ENCODE data around the gene HECTD2. TPM values are rescaled to one million over a fixed set of nuclear protein-coding genes. Genes with fewer than 3 reads are reported as not detected.
"Not testable (repeated sequence)": the region's sequence is repeated elsewhere in the genome, so short reads cannot be mapped to it uniquely, and the experiment has no call there.

Gene HECTD2
- total RNA-seq, 2 donors from 2014 or later, result 17.8 to 19.7 TPM

DNA sequence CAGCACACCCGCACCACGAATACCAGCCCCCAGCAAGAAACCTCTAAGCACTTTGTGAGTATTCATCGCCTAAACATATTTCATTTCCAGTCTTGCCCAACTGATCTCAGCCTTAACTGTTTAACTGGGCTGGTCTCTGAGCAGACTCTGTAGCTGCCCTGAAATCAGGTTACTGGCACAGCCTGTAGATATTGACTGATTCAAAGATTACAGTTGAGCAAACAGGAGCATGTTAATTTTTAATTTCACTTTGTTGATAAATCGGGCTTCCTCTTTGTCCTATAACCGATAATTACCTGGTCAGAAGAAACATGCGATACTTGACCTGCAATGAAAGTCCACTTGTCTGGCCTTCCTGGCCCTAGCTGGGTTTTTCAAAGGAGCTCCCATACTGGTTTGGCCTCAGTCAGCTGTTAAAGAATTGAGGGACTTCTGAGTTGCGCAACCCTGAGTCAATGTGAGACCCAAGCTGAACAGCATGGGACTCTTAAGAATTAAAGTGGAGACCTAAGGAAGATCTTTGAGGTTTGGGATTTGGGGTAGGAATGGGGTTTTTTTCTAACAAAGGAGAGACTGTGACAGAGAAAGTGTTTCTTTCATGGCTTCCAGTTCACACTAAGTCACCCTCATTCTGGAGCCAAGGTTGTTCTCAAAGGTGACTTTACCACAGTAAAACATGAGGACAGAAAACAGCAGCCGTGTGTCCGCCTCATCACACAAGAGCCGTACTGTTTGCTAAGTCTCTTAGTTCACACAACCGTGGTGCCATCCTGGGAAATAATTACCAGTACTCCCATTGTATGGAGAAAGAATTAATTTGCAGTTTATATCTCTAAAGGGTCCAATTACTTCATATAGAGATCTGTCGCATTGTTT, 146.8 kb downstream of the HECTD2 start:
- no peak for DNase-seq (ENCODE audit: low spot score)
- intact Hi-C loops (cut with DNase I), result no loop called here

DNA sequence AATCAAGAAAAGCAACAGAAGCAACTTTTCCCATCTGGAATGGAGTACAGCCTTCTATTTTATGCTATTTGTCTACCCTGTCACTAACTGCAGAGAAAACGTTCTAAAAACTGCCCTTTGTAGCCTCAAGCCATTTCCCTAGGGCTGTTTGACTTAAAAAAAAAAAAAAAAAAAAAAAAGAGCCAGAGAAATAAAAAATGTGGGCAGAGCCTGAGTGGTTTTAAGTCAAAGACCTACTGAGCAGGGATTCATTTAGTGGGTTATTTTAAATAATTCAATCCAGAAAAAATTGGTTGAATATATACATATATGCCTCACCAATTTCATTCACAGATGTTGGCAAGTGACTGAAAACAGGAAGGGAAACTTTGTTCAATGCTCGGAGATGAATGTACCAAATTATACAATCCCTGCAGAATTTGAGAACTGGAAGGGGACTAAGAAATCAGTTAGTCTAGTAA, 147.5 kb downstream of the HECTD2 start:
- intact Hi-C loops (cut with DNase I), result no loop called here
- no peak for DNase-seq (ENCODE audit: low spot score)

DNA sequence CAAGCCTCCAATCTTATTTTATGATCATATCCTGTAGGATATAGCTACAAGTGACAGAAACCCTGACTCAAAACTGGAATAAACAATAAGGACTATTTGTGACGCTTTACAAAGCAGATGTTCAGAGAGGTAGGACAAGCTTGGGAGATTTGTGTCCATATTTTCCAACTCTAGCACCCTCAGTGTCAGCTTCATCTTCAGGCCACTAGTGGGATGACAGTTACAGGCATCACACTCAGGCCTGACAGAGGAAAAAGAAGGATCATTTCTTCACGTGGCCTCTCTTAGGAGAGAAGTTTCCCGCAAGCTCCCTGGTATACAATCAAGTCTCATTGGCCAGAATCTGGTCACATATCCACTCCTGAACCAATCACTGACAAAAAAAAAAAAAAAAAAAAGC, 148.3 kb downstream of the HECTD2 start:
- intact Hi-C loops (cut with DNase I), result no loop called here
- DNase-seq (ENCODE audit: low spot score), result no peak

DNA sequence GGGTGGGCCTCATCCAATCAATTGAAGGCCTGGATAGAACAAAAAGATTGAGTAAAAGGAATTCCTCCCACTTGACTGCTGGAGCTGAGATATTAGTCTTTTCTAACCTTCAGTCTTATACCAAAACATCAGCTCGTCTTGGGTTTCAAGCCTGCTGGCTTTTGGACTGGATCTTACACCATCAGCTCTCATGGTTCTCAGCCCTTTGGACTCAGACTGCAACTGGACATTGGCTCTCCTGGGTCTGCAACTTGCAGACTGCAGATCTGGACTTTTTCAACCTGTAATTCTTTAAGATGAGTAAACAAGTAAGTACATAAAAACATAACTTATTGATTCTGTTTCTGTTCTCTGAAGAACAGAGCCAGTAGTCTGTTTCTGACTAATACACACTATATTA, 149.0 kb downstream of the HECTD2 start:
- no peak for DNase-seq (ENCODE audit: low spot score)
- intact Hi-C loops (cut with DNase I), result no loop called here

DNA sequence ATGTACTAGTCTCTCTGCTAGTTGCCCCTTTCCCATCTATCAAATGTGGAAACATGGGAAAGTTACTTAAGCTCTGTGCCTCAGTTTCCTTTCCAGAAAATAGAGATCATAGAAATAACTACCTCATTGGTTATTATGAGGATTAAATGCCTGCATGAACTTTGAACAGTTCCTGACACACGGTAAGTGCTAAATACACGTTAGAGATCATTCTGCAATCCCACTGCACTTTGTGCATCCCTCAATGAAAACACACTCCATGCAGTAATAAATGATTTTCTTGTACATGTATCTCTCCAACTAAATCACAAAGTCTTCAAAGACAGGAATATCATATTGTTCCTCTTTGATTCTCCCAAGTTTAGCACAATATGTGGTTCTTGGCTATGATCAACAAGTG, 149.6 kb downstream of the HECTD2 start:
- intact Hi-C loops (cut with DNase I), result no loop called here
- no peak for DNase-seq (ENCODE audit: low spot score)

DNA sequence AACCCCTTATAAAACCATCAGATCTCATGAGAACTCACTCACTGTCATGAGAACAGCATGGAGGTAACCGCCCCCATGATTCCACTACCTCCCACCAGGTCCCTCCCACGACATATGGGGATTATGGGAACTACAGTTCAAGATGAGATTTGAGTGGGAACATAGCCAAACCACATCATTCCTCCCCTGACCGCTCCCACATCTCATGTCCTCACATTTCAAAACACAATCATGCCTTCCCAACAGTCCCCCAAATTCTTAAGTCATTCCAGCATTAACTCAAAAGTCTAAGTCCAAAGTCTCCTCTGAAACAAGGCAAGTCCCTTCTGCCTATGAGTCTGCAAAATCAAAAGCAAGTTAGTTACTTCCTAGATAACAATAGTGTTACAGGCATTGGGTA, 150.7 kb downstream of the HECTD2 start:
- intact Hi-C loops (cut with DNase I), result not testable (repeated sequence)

DNA sequence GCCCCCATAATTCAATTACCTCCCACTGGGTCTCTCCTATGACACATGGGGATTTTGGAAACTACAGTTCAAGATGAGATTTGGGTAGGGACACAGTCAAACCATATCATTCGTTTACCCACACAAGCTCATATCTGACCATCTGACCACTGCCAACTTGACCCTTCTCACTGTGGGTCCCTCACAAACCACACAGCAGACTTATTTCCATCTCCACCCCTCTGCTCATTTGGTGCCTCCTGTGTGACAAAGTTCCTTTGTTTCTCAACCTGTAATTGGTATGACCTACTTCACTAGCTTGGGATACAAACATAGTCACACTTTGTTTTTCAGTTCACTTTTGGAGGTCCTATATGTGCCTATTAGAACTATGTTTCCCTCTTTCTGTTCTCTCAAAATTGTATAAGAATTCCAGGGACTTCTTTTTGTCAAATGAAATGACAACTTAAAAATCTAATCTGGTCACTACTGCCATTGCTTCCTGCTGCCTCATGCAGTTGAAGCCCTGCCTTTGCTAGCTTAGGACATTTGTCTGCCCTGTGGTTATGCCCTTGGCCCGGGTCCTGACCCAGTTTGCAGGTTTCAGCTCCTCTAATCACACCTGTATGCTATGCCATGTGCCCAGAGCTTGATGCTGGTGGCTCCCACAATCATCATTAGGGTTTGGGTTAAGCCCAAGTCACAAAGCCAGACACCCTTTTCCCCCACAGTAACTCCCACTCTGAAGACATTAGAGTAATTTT, 152.9 kb downstream of the HECTD2 start:
- no peak for DNase-seq (ENCODE audit: low spot score)
- intact Hi-C loops (cut with DNase I), result no loop called here

More for the DNA sequence above, 150.7 kb downstream of the HECTD2 start:
- not testable (repeated sequence) for DNase-seq (ENCODE audit: low spot score)

DNA sequence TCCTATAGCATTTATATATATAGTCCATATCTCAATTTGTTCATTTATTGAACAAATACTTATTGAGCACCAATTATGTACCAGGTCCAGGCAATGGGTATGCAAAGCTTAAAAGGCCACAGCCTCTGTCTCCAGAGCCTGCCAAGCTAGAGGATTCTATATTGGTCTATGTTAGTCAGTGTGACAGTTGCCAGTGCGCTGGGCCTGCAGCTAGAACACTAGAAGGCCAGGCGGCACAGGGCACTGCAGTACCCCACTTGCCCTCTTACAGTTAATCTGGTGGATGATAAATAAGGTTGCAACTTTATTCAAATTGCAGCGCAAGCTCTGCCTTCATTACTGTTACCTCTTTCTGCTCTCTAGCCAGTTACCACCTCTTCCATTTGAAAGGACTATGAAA, 153.9 kb downstream of the HECTD2 start:
- intact Hi-C loops (cut with DNase I), result no loop called here
- no peak for DNase-seq (ENCODE audit: low spot score)

Other genes with a start within 250 kb of the HECTD2 start
- gene PCGF5, start 189.7 kb upstream of the HECTD2 start, total RNA-seq, result 100 to 1,000 TPM in 1 of 2 donors, 10 to 100 TPM in 1; 60.6 to 100 TPM
- gene PPP1R3C, start 222.7 kb downstream of the HECTD2 start, total RNA-seq, result 10 to 100 TPM; 29.1 to 51.2 TPM